GM12878 (cell line): ENCODE measurements around the gene CAMP. TPM values are rescaled to one million over a fixed set of nuclear protein-coding genes. Genes with fewer than 3 reads are reported as not detected.

Source experiments
- BACH1 ChIP-seq: fragments of 450-650 bp; IDR thresholded peaks from 2 replicates; pipeline ENCODE4 v1.6.1; 2017; ENCODE audit warnings: mild to moderate bottlenecking, borderline replicate concordance
- CREB1 ChIP-seq: IDR thresholded peaks from 2 replicates; pipeline ENCODE4 v1.6.1; 2012; ENCODE audit warnings: low read depth, mild to moderate bottlenecking, inconsistent platforms
- FOS ChIP-seq: IDR thresholded peaks from 3 replicates; pipeline ENCODE4 v1.6.1; 2011; ENCODE audit warnings: borderline replicate concordance; ENCODE audit not compliant: insufficient read length; ENCODE audit errors: extremely low read depth
- HCFC1 ChIP-seq: fragments of 150-350 bp; IDR thresholded peaks from 2 replicates; pipeline ENCODE4 v1.6.1; 2014; ENCODE audit warnings: low read length
- HDAC2 ChIP-seq: fragments of 200-600 bp; sonication (generic); IDR thresholded peaks from 2 replicates; pipeline ENCODE4 v1.6.1; 2017
- IKZF1 ChIP-seq: fragments of 450-650 bp; conservative IDR thresholded peaks from 2 replicates; pipeline ENCODE4 v1.6.1; 2017; ENCODE audit warnings: antibody characterized with exemption, mild to moderate bottlenecking
- JUND ChIP-seq: IDR thresholded peaks from 2 replicates; pipeline ENCODE4 v1.6.1; 2012; ENCODE audit warnings: low read depth, mild to moderate bottlenecking, low read length, improper control_type of control experiment, moderate library complexity
- NFYA ChIP-seq: IDR thresholded peaks from 2 replicates; pipeline ENCODE4 v1.6.1; 2011; ENCODE audit warnings: low read depth, mild to moderate bottlenecking, low read length, improper control_type of control experiment, borderline replicate concordance
- NR2C1 ChIP-seq: fragments of 450-650 bp; IDR thresholded peaks from 2 replicates; pipeline ENCODE4 v1.6.1; 2017; ENCODE audit warnings: antibody characterized with exemption, mild to moderate bottlenecking, moderate library complexity
- NR2F1 ChIP-seq: fragments of 450-650 bp; conservative IDR thresholded peaks from 2 replicates; pipeline ENCODE4 v1.6.1; 2017; ENCODE audit warnings: mild to moderate bottlenecking
- POLR2A ChIP-seq: IDR thresholded peaks from 2 replicates; pipeline ENCODE4 v1.6.1; 2011; ENCODE audit warnings: low read depth, mild to moderate bottlenecking, low read length
- POLR2AphosphoS2 ChIP-seq: IDR thresholded peaks from 2 replicates; pipeline ENCODE4 v1.6.1; 2011; ENCODE audit warnings: low read depth, mild to moderate bottlenecking, low read length, improper control_type of control experiment, moderate library complexity
- RB1 ChIP-seq: fragments of 450-650 bp; formaldehyde crosslinking; IDR thresholded peaks from 2 replicates; pipeline ENCODE4 v1.6.1; 2017; ENCODE audit warnings: mild to moderate bottlenecking, borderline replicate concordance
- RFX5 ChIP-seq: IDR thresholded peaks from 2 replicates; pipeline ENCODE4 v1.6.1; 2011; ENCODE audit warnings: low read depth, low read length, improper control_type of control experiment
- SRF ChIP-seq, 2 experiments: IDR thresholded peaks; 2 replicates each; pipeline ENCODE4 v1.6.1; 2011; ENCODE audit warnings: low read depth in 2 of 2, low read length in 2 of 2, mild to moderate bottlenecking in 1 of 2, moderate library complexity in 1 of 2
- TARDBP ChIP-seq: IDR thresholded peaks from 2 replicates; pipeline ENCODE4 v1.6.1; 2016; ENCODE audit warnings: borderline replicate concordance
- polyA plus RNA-seq, 11 experiments: library from polyadenylated mRNA; depleted of rRNA in 4 of 11; unstranded in 6 of 11; stranded (reverse) in 5 of 11; fragments of >200 nt; fragmentation: Nextera tagmentation in 4 of 11; fragmentation: Illumina TruSeq in 1 of 11; extraction: Ambion mirVana in 4 of 11; extraction: Trizol in 1 of 11; gene quantifications; 1 replicate in 1 of 11; 2 replicates in 10 of 11; pipeline versions ENCODE4 v1.2.1 to v1.2.3, GENCODE V29; 2011 to 2016; ENCODE audit warnings: inconsistent platforms in 2 of 11, missing spikeins in 2 of 11, low read depth in 1 of 11
- total RNA-seq, 4 experiments: library from RNA; depleted of rRNA in 3 of 4; stranded (reverse); fragments of >200 nt in 3 of 4; fragmentation: Illumina TruSeq in 1 of 4; extraction: Trizol in 1 of 4; gene quantifications; 2 replicates each; pipeline versions ENCODE4 v1.2.1 to v1.2.3, GENCODE V29; 2013 to 2021
- TF ChIP-seq, protein P1 (sequence below): fragments of 450-650 bp; conservative IDR thresholded peaks from 2 replicates; pipeline ENCODE4 v1.6.1; 2017; ENCODE audit warnings: mild to moderate bottlenecking, moderate library complexity
- TF ChIP-seq, protein P2 (sequence below): IDR thresholded peaks from 2 replicates; pipeline ENCODE4 v1.6.1; 2011; ENCODE audit warnings: mild to moderate bottlenecking, low read depth, low read length, moderate library complexity; ENCODE audit not compliant: insufficient replicate concordance
- TF ChIP-seq, protein P3 (sequence below): fragments of 150-350 bp; IDR thresholded peaks from 2 replicates; pipeline ENCODE4 v1.6.1; 2016; ENCODE audit warnings: low read depth, low read length
- TF ChIP-seq, protein P4 (sequence below): fragments of 450-650 bp; IDR thresholded peaks from 2 replicates; pipeline ENCODE4 v1.6.1; 2014; ENCODE audit warnings: mild to moderate bottlenecking
- TF ChIP-seq, protein P5 (sequence below): fragments of 450-650 bp; IDR thresholded peaks from 2 replicates; pipeline ENCODE4 v1.6.1; 2016; ENCODE audit warnings: mild to moderate bottlenecking

CAMP gene
- total and polyA plus RNA-seq, 10 of the 15 experiments (the other 5 are each of a cell fraction or from before 2014, with no cell fraction given) = 0.76 to 34.3 (median 7.6) TPM

DNA sequence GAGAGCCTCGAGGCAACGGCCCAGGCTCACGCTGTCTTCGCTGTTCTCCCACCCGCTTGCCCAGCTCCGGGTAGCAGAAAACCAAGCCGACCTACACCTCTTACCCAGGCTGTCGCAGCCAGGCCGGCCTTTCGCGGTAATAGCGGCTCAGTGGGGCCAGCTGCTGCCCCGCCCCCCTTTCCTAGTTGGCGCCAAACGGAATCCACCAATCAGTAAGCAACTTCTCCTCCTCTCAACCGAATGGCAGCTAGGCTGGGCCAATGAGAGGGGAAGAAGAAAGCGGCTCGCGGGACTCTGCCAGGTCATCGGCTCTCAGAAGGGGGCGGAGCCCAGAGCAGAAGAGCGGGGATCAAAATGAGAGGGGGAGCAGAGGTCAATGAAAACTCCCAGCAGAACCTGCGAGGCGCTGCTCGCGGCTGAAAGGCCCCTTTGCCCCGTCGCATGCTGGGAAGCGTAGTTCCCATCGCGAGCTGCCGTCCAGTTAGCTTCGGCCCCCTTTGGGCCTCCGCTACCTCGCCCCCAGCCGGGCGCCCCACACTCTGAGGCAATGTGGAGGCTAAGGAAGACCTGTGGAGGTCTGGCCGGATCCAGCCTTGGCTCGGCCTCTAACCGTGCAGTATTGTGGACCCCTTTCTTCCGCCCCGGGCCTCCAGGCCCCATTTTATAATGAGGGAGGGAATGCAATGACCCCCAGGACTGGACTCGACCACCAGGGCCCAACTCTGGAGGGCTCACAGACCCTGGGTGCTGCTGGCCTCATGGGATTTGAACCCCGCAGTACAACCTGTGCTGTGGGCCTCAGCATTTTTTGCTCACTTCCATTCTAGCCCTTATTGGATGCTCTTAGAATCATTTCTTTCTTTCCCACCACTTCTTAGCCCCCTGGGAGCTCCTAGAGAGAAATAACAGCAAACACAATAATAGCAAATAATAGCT lies 34.8 kb upstream of the CAMP start, which contains the start of gene CDC25A (continued):
- TF ChIP-seq IKZF1 (peak; percentile 85), NR2F1 (peak; percentile 91), FOS (peak; percentile 49), JUND (0 out of 2 replicates have a peak, but pooled peaks have one; percentile 3), RFX5 (peak; percentile 62; the same call in 1 of the 2 replicates), CREB1 (peak; percentile 68; the same call in 1 of the 2 replicates), HCFC1 (peak; percentile 91), POLR2A (peak; percentile 82), NFYA (peak; percentile 16; the same call in 1 of the 2 replicates), SRF (IDR thresholded peaks at IDR 0.05; ENCODE audit: low read depth in 2 of 2, low read length in 2 of 2) (0 out of 4 replicates have a peak, but pooled peaks of 1 of the 2 experiments have one; percentile 7), HDAC2 (peak; percentile 97; the same call in 1 of the 2 replicates), RB1 (peak; percentile 96; the same call in 1 of the 2 replicates), POLR2AphosphoS2 (0 out of 2 replicates have a peak, but pooled peaks have one; percentile 49), BACH1 (no peak), NR2C1 (peak; percentile 93), TARDBP (no peak)
- TF ChIP-seq, protein P1, sequence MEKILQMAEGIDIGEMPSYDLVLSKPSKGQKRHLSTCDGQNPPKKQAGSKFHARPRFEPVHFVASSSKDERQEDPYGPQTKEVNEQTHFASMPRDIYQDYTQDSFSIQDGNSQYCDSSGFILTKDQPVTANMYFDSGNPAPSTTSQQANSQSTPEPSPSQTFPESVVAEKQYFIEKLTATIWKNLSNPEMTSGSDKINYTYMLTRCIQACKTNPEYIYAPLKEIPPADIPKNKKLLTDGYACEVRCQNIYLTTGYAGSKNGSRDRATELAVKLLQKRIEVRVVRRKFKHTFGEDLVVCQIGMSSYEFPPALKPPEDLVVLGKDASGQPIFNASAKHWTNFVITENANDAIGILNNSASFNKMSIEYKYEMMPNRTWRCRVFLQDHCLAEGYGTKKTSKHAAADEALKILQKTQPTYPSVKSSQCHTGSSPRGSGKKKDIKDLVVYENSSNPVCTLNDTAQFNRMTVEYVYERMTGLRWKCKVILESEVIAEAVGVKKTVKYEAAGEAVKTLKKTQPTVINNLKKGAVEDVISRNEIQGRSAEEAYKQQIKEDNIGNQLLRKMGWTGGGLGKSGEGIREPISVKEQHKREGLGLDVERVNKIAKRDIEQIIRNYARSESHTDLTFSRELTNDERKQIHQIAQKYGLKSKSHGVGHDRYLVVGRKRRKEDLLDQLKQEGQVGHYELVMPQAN = peak; percentile 100
- TF ChIP-seq, protein P2, sequence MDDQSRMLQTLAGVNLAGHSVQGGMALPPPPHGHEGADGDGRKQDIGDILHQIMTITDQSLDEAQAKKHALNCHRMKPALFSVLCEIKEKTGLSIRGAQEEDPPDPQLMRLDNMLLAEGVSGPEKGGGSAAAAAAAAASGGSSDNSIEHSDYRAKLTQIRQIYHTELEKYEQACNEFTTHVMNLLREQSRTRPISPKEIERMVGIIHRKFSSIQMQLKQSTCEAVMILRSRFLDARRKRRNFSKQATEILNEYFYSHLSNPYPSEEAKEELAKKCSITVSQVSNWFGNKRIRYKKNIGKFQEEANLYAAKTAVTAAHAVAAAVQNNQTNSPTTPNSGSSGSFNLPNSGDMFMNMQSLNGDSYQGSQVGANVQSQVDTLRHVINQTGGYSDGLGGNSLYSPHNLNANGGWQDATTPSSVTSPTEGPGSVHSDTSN = peak; percentile 93
- TF ChIP-seq, protein P3, sequence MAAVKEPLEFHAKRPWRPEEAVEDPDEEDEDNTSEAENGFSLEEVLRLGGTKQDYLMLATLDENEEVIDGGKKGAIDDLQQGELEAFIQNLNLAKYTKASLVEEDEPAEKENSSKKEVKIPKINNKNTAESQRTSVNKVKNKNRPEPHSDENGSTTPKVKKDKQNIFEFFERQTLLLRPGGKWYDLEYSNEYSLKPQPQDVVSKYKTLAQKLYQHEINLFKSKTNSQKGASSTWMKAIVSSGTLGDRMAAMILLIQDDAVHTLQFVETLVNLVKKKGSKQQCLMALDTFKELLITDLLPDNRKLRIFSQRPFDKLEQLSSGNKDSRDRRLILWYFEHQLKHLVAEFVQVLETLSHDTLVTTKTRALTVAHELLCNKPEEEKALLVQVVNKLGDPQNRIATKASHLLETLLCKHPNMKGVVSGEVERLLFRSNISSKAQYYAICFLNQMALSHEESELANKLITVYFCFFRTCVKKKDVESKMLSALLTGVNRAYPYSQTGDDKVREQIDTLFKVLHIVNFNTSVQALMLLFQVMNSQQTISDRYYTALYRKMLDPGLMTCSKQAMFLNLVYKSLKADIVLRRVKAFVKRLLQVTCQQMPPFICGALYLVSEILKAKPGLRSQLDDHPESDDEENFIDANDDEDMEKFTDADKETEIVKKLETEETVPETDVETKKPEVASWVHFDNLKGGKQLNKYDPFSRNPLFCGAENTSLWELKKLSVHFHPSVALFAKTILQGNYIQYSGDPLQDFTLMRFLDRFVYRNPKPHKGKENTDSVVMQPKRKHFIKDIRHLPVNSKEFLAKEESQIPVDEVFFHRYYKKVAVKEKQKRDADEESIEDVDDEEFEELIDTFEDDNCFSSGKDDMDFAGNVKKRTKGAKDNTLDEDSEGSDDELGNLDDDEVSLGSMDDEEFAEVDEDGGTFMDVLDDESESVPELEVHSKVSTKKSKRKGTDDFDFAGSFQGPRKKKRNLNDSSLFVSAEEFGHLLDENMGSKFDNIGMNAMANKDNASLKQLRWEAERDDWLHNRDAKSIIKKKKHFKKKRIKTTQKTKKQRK = no peak
- TF ChIP-seq, protein P4, sequence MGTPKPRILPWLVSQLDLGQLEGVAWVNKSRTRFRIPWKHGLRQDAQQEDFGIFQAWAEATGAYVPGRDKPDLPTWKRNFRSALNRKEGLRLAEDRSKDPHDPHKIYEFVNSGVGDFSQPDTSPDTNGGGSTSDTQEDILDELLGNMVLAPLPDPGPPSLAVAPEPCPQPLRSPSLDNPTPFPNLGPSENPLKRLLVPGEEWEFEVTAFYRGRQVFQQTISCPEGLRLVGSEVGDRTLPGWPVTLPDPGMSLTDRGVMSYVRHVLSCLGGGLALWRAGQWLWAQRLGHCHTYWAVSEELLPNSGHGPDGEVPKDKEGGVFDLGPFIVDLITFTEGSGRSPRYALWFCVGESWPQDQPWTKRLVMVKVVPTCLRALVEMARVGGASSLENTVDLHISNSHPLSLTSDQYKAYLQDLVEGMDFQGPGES = peak; percentile 80; the same call in 1 of the 2 replicates
- TF ChIP-seq, protein P5, sequence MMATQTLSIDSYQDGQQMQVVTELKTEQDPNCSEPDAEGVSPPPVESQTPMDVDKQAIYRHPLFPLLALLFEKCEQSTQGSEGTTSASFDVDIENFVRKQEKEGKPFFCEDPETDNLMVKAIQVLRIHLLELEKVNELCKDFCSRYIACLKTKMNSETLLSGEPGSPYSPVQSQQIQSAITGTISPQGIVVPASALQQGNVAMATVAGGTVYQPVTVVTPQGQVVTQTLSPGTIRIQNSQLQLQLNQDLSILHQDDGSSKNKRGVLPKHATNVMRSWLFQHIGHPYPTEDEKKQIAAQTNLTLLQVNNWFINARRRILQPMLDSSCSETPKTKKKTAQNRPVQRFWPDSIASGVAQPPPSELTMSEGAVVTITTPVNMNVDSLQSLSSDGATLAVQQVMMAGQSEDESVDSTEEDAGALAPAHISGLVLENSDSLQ = peak; percentile 98
